ENCODE results near the gene KDR.

The KDR gene

GRCh38 chr4:55035892-55036291 lies 89.5 kb downstream of the KDR start:
- peaks cover 3% of the 10 kb centered on the region for H3K27me3 Mint-ChIP-seq
- H3K36me3 Mint-ChIP-seq = no peaks in the 10 kb centered on the region
- H3K4me1 Mint-ChIP-seq (ENCODE audit: low read depth) = no peaks in the 10 kb centered on the region
- H3K27ac Mint-ChIP-seq = no peak overlapping the region
- no peak overlapping the region for H3K4me3 Mint-ChIP-seq
- no peaks in the 10 kb centered on the region for H3K9me3 Mint-ChIP-seq (ENCODE audit: low read depth)

- no peaks in the 10 kb centered on the region for H3K36me3 Mint-ChIP-seq
- no peaks in the 10 kb centered on the region for H3K27me3 Mint-ChIP-seq
- H3K4me1 Mint-ChIP-seq (ENCODE audit: low read depth) = no peaks in the 10 kb centered on the region
- H3K27ac Mint-ChIP-seq = no peak overlapping the region
- H3K9me3 Mint-ChIP-seq (ENCODE audit: low read depth) = no peaks in the 10 kb centered on the region
- H3K4me3 Mint-ChIP-seq = no peak overlapping the region
Measured at GRCh38 chr4:55033296-55033695, 92.1 kb downstream of the KDR start.

- H3K4me3 Mint-ChIP-seq = no peak overlapping the region
- no peaks in the 10 kb centered on the region for H3K36me3 Mint-ChIP-seq
- H3K27me3 Mint-ChIP-seq = no peaks in the 10 kb centered on the region
- H3K4me1 Mint-ChIP-seq (ENCODE audit: low read depth) = no peaks in the 10 kb centered on the region
- H3K9me3 Mint-ChIP-seq (ENCODE audit: low read depth) = no peaks in the 10 kb centered on the region
- no peak overlapping the region for H3K27ac Mint-ChIP-seq
Measured at GRCh38 chr4:55032788-55033187, 92.6 kb downstream of the KDR start.

DNA sequence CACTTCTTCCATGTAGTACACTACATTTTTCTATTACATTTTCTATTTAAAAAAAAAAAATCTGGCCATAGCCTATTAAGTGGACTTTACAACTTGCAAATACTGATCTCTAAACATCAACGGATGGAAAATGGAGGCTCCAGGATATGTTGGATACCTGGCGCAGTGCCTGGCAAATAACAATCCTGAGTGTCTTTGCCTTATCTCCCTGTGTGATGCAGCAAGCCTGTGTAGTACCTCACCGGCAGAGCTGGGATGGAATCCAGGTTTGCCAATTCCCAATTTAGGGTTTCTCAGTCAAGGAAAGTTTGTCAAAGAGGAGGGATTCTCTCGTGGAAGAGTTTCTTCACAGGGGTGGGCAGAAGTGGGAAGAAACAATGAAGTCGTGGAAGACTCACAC lies 93.2 kb downstream of the KDR start:
- no peak overlapping the region for H3K4me3 Mint-ChIP-seq
- H3K27me3 Mint-ChIP-seq = no peaks in the 10 kb centered on the region
- H3K9me3 Mint-ChIP-seq (ENCODE audit: low read depth) = no peaks in the 10 kb centered on the region
- no peak overlapping the region for H3K27ac Mint-ChIP-seq
- H3K36me3 Mint-ChIP-seq = no peaks in the 10 kb centered on the region
- no peaks in the 10 kb centered on the region for H3K4me1 Mint-ChIP-seq (ENCODE audit: low read depth)

- Mint-ChIP-seq H3K27me3 (no peaks in the 10 kb centered on the region), H3K9me3 (ENCODE audit: low read depth) (no peaks in the 10 kb centered on the region), H3K36me3 (no peaks in the 10 kb centered on the region), H3K4me1 (ENCODE audit: low read depth) (no peaks in the 10 kb centered on the region), H3K4me3 (no peak overlapping the region), H3K27ac (no peak overlapping the region)
Measured at GRCh38 chr4:55031158-55031557, 94.2 kb downstream of the KDR start.

GRCh38 chr4:55030589-55030988 lies 94.8 kb downstream of the KDR start:
- Mint-ChIP-seq H3K27me3 (no peaks in the 10 kb centered on the region), H3K4me1 (ENCODE audit: low read depth) (no peaks in the 10 kb centered on the region), H3K27ac (no peak overlapping the region)

DNA sequence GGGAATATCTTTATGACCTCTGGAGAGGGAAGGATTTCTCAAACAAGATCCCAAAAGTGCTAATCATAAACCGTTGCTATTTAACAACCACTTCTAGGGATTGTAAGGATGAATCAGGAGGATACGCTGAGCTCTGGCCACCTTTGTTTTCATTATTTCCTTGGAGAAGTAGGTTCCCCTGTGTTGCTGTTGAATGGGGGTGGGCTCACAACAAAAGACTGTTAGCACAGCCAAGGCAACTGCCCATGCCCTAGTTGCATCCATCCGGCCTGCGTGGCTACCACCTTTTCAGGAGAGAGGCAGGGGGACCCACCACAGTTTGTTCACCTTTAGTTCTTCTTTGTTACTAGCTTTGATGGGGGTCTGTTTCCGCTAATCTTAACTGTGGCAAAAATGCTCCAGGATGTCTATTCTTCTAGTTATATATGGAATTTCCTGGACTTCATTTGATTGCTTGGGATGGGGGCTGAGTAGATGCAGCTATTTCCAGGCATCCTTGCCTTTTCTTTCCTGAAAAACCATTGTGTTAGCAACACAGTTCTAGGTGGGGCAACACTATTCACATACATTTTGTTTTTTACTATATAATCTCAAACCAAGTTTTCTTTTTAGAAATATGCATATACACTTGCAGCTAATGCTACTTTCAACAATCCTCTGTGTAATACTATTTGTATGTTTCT lies 95.4 kb downstream of the KDR start:
- Mint-ChIP-seq H3K4me1 (ENCODE audit: low read depth) (no peaks in the 10 kb centered on the region), H3K4me3 (no peak overlapping the region), H3K27ac (no peak overlapping the region), H3K36me3 (no peaks in the 10 kb centered on the region), H3K27me3 (no peaks in the 10 kb centered on the region), H3K9me3 (ENCODE audit: low read depth) (no peaks in the 10 kb centered on the region)

More at GRCh38 chr4:55030589-55030988, 94.8 kb downstream of the KDR start:
- Mint-ChIP-seq H3K9me3 (ENCODE audit: low read depth) (no peaks in the 10 kb centered on the region), H3K36me3 (no peaks in the 10 kb centered on the region), H3K4me3 (no peak overlapping the region)

DNA sequence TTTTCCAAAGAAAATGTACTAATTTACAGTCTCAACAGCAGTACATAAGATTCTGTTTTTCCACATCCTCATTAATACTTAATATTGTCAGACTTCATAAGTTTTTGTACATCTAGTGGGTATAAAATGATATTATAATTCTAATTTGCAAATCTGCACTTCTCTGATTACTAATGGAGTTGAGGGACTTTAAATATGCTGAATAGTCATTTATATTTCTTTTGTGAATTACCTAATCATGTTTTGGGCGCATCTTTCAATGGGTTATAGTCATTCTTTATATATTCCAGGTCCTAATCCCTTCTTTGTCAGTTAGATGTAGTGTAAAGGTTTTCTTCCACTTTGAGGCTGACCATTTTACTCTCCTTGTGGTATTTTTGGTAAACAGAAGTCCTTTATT lies 96.1 kb downstream of the KDR start:
- Mint-ChIP-seq H3K27ac (no peak overlapping the region), H3K4me3 (no peak overlapping the region), H3K27me3 (no peaks in the 10 kb centered on the region), H3K9me3 (ENCODE audit: low read depth) (no peaks in the 10 kb centered on the region), H3K4me1 (ENCODE audit: low read depth) (no peaks in the 10 kb centered on the region), H3K36me3 (no peaks in the 10 kb centered on the region)
